NCI-H2227 (cell line): Measurements from ENCODE around the gene IL1RL2.
A peak's percentile ranks its signal among the peaks of the same experiment; 100 is the strongest.

Experiments
- DNase-seq: peaks from one replicate; lab custom pipeline; 2025; ENCODE audit not compliant: unreplicated experiment; lab: John Stamatoyannopoulos, UW

The IL1RL2 gene

DNA sequence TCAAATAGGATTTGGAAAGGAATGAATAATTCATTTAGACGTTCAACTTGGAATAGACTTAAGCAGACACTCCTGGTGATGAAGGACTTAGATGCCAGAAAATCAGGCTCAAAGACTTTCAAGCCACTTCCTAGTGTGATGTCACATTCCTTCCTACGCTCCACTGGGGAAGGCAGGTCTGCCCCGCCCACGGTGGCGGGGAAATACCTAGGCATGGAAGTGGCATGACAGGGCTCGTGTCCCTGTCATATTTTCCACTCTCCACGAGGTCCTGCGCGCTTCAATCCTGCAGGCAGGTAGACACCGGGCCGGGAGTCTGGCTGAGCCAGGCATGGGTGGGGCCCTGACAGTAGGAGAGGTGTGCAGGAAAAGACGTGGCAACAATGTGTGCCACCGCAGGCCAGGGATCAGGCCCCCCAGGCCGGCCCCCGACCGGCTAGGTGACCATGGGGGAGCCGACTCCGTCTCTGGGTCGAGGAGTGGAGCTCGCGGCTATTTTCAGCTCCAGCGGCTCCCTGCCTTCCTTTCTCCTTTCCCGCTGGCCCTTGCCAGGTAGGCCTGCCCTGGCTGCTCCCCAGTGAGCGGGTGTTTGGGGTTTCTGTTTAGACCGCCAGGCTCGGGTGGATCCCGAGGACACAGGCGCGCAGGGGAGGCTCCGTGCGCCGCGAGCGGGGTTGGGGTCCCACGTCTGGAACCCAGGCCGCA is at the start of gene IL1RL2:
Gene IL1RL2 (plus strand): TSS at position 233 of the 705 bp plus-strand sequence. CDS start 845 bp downstream, outside the sequence.
- DNase-seq: no peak

DNA sequence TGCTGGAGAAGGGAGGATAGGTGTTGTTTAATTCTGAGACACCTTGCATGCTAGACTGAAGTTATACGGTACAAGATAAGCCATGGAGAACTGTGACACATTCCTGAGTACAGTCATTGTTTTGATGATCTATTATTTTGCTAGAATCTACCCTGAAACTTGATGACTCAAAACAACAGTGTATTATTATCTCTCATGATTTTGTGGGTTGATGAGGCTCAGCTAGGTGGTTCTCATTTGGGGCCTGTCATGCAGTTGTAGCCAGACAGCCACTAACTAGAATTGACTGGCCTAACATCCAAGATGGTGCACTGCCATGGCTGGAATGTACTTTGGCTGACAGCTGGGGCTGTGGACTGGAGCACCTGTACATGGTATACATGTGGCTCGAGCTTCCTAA is 49.7 kb upstream of the IL1RL2 start:
- no peak for DNase-seq

DNA sequence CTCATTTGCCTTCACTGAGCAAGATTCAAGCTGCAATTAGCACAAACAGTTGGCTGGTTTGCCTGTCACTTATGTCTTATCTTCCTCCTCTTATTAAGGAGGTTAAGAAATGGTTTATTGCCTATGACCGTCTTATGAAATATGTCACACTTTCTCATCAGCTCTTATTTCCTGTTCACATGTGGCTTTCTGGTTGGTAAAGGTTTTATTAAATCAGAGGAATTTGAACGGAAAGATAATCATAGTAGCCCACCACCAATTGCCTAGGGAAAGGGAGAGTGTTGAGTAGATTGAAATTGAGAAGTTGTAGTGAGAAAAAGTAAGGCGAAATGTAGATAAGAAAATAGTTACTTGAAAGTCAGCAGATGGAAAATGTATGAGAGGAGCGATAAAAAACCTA is 48.5 kb upstream of the IL1RL2 start:
- DNase-seq: no peak

- DNase-seq: no peak
Measured at GRCh38 chr2:102139851-102140250, 47.0 kb upstream of the IL1RL2 start.

GRCh38 chr2:102140377-102140776 is 46.4 kb upstream of the IL1RL2 start:
- no peak for DNase-seq

DNA sequence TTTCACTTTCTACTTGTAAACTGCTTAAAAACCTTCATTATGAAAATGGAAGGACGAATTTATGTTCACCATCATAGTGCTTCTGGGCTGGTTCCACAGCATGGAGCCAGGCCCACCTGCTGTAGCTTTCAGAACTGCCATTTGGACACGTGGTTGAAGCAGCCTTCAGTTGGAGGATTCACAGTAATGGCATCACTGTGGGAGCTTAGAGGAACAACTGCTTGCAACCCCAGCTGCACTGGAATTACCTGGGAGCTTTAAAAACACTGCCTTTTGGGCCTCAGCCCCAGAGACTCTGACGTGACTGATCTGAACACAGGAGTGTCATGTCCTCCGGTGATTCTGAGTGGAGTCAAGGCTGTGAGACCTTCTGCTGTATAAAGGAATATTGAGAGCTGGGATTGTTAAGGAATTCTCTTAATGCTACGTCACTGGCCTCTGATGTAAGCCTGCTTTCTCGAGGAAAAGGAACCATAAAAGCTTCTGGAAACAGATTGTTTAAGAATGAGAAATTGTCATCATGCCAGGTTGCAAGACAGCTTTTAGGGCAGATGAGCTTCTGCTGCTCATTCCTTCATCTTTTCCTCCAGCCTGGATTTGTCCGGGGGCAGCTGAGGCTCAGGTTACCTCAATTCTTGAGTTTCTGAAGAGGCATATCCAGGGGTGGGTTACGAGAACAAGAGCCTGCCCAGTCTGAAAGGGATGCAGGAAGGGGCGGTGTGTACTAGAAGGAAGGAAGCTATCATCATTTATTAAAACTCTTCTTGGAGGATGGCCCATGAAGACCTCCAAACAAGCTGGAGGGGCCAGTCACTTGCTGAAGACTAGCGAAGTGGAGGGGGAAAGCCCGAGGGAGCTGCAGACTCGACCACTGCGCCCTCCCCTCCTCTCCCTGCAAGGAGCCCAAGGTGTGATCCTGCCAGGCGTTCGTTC is 45.5 kb upstream of the IL1RL2 start:
- DNase-seq: no peak

- DNase-seq: peak; percentile 10
Measured at GRCh38 chr2:102141970-102142828, 44.6 kb upstream of the IL1RL2 start, which contains the start of gene IL1R1. TSS of gene IL1R1 (plus strand) at chr2:102142746. CDS start at chr2:102157725, 14,979 bp downstream.

- no peak for DNase-seq
Measured at GRCh38 chr2:102142829-102143449, 43.9 kb upstream of the IL1RL2 start.

DNA sequence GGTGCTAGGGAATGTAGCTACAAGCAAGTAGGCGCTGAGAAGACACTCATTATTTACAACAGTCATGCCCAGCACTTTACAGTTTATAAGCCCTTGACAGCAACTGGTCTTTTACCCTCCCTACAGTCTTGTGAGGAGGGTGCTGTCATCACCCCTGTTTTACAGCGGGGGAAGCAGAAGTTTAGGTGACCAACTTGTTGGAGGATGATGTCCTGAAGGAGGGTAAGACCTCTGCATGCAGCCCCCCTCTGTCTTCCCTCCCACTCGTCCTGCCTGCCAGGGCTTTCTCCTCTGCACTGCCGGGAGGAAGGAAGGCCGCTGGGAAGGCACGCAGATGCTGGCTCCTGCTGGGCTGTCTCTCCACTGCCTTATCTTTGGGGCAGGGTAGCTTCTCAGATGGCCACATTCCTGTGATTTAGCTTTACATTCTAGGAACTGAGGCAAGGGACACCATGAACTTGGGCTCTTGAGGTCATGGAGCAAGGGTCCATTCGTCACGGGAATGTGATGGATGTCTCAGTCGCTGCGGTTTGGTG is 43.3 kb upstream of the IL1RL2 start:
- DNase-seq: no peak

DNA sequence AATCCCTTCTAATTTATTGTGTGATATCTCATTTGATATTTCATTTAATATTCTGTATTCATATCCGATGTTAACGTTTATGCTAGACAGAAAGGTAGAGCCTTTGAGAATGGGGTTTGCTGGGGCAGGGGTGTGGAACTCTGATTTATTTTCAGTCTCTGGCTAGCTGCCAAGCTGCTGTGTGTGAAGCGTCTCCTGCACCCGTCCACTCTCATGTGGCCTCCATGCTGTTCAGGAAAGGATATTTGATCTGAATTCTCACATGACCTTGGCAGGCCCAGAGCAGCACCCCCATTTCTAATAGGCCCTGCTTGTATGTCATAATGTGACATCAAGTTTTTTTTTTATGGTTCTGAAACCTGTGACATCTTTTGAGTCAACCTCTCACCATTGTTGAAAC is 42.7 kb upstream of the IL1RL2 start:
- DNase-seq: no peak

DNA sequence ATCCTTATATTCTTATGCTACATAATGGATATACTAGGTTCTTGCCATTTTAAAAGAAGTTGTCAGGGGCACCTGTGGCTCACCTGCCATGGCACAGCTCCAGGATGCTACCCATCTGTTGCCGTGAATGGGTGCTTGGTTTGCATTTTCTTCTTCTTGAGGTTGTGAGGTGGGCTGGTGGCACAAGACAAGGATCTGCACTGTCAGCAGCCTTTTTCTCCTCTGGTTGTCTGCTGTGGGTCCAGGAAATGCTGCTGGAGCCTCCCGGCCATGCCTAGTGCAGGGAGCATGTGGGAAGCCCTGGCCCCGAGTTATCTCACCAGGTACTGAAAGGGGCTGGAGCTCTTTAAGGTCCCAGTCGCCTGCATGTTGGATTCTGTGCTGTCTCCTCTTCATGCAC is 41.7 kb upstream of the IL1RL2 start:
- DNase-seq: no peak

GRCh38 chr2:102145934-102146333 is 40.9 kb upstream of the IL1RL2 start:
- DNase-seq: no peak

DNA sequence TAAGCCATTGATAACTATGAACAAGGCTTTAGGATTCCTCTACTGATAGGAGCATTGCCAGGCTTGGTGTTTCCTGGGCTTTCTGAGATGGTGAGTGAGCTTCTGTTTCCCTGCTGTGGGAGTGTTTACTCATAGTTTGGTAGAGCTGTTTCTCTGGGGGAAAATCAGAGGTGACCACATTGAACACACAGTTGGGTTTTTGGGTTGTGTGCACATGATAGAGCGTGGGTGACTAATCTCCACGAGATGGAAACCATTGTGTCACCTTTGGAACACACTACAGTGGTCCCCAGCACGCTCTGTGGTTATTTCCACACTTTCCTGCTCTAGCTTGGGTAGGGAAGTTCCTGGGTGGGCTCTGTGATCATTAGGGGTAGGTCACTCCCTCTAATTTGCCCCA is 38.9 kb upstream of the IL1RL2 start:
- DNase-seq: no peak

- DNase-seq: no peak
Measured at GRCh38 chr2:102149243-102149642, 37.6 kb upstream of the IL1RL2 start.

GRCh38 chr2:102149644-102150455 is 37.0 kb upstream of the IL1RL2 start:
- DNase-seq: no peak

DNA sequence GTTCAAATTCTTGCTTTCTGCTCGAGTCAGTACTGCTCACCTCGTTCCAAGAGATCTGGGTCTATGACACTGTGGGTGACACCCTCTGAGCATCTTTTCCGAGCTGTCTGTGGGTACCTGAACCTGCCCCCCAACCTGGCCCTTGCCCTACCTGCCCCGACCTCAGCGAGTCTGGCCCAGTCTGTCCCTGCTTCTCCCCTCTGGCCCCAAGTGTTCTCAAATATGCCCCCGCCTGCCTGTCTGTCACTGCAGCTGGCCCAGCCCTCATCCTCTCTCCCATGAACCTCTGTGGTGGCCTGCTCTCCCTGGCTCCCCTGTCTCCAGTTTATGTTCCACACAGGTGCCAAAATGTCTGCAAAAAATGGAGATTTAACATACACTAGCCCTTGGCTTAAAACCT is 32.5 kb upstream of the IL1RL2 start:
- no peak for DNase-seq

- no peak for DNase-seq
Measured at GRCh38 chr2:102154946-102155702, 31.7 kb upstream of the IL1RL2 start.

- no peak for DNase-seq
Measured at GRCh38 chr2:102155703-102156515, 30.9 kb upstream of the IL1RL2 start.
